ENCODE measurements around the gene HTR1A. TPM values are rescaled to one million over a fixed set of nuclear protein-coding genes. Genes with fewer than 3 reads are reported as not detected.

HTR1A gene
- polyA plus RNA-seq, 1 of the 3 experiments (the other 2 are of a cell fraction), result not detected

GRCh38 chr5:63928451-63928850, 33.8 kb downstream of the HTR1A start:
- POLR2A ChIA-PET, result no interaction called here
- Histone ChIP-seq H3K9me3 (no peaks in the 10 kb centered on the region), H3K9me2 (no peaks in the 10 kb centered on the region), H3K4me2 (no peak overlapping the region), H3K9ac (no peak overlapping the region), H3F3A (replicated peaks; ENCODE audit: insufficient read depth) (no peaks in the 10 kb centered on the region), H3K27ac (ENCODE audit: low read depth in 2 of 2, low read length in 1 of 2) (no peak overlapping the region), H3K4me1 (ENCODE audit: control insufficient read depth in 1 of 2, insufficient read depth in 2 of 2, low read depth in 1 of 2, low read length in 1 of 2) (no peaks in the 10 kb centered on the region), H3K36me3 (replicated peaks in 1 of 2; ENCODE audit: control insufficient read depth in 1 of 2, insufficient read depth in 2 of 2, low read length in 1 of 2) (no peaks in the 10 kb centered on the region), H3K27me3 (ENCODE audit: insufficient read depth) (no peaks in the 10 kb centered on the region), H3K79me2 (ENCODE audit: insufficient read depth) (no peaks in the 10 kb centered on the region), H4K20me1 (ENCODE audit: insufficient read depth) (no peaks in the 10 kb centered on the region), H2AFZ (ENCODE audit: low read depth) (no peak overlapping the region), H3K4me3 (ENCODE audit: low read depth in 2 of 2, low read length in 1 of 2) (no peak overlapping the region)
- TF ChIP-seq PBX3 (IDR thresholded peaks at IDR 0.05) (no peak), FOXJ3 (CRISPR knock-in tag; IDR thresholded peaks at IDR 0.05) (no peak), RCOR1 (IDR thresholded peaks at IDR 0.05; ENCODE audit: low read length) (no peak), FOSL2 (IDR thresholded peaks at IDR 0.05; ENCODE audit: borderline replicate concordance, low read depth) (no peak), YY1 (IDR thresholded peaks at IDR 0.05; ENCODE audit: low read depth) (no peak), RXRA (IDR thresholded peaks at IDR 0.05; ENCODE audit: borderline replicate concordance, low read depth) (no peak), GABPA (IDR thresholded peaks at IDR 0.05; ENCODE audit: low read depth) (no peak), REST (IDR thresholded peaks at IDR 0.05; ENCODE audit: low read depth, low read length) (no peak)
- CTCF ChIA-PET, result interaction anchor here (0.7 kb wide), 1 partner anchor 135 kb away, joined by 3 read pairs; no protein-coding TSS in a partner anchor
- no peak for DNase-seq
- WGBS (ENCODE audit: low lambda C conversion rate), result 0% methylated on average over 3 of the region's 3 CpGs

GRCh38 chr5:63923914-63924313, 38.3 kb downstream of the HTR1A start:
- Histone ChIP-seq H3K9ac (no peak overlapping the region), H3K79me2 (ENCODE audit: insufficient read depth) (no peaks in the 10 kb centered on the region), H2AFZ (ENCODE audit: low read depth) (no peak overlapping the region), H3K4me1 (ENCODE audit: control insufficient read depth in 1 of 2, insufficient read depth in 2 of 2, low read depth in 1 of 2, low read length in 1 of 2) (no peaks in the 10 kb centered on the region), H3K4me3 (ENCODE audit: low read depth in 2 of 2, low read length in 1 of 2) (no peak overlapping the region), H3K27ac (ENCODE audit: low read depth in 2 of 2, low read length in 1 of 2) (no peak overlapping the region), H3F3A (replicated peaks; ENCODE audit: insufficient read depth) (no peaks in the 10 kb centered on the region), H4K20me1 (ENCODE audit: insufficient read depth) (no peaks in the 10 kb centered on the region), H3K27me3 (ENCODE audit: insufficient read depth) (no peaks in the 10 kb centered on the region), H3K9me2 (no peaks in the 10 kb centered on the region), H3K4me2 (no peak overlapping the region), H3K36me3 (replicated peaks in 1 of 2; ENCODE audit: control insufficient read depth in 1 of 2, insufficient read depth in 2 of 2, low read length in 1 of 2) (no peaks in the 10 kb centered on the region), H3K9me3 (no peaks in the 10 kb centered on the region)
- no peak for DNase-seq
- TF ChIP-seq EZH2phosphoT487 (IDR thresholded peaks at IDR 0.05; ENCODE audit: borderline replicate concordance, low read depth) (no peak), YY1 (IDR thresholded peaks at IDR 0.05; ENCODE audit: low read depth) (no peak), FOXJ3 (CRISPR knock-in tag; IDR thresholded peaks at IDR 0.05) (no peak), TEAD4 (IDR thresholded peaks at IDR 0.05; ENCODE audit: borderline replicate concordance, insufficient read depth) (no peak), FOSL2 (IDR thresholded peaks at IDR 0.05; ENCODE audit: borderline replicate concordance, low read depth) (no peak), RXRA (IDR thresholded peaks at IDR 0.05; ENCODE audit: borderline replicate concordance, low read depth) (no peak), CTCF (IDR thresholded peaks at IDR 0.05) (no peak), MAX (IDR thresholded peaks at IDR 0.05; ENCODE audit: low read depth) (no peak), EP300 (IDR thresholded peaks at IDR 0.05; ENCODE audit: borderline replicate concordance in 1 of 2, low read depth in 1 of 2, low read length in 1 of 2) (no peak), ELF1 (IDR thresholded peaks at IDR 0.05) (no peak), MEF2A (IDR thresholded peaks at IDR 0.05; ENCODE audit: borderline replicate concordance, low read depth) (no peak)
- ChIA-PET CTCF (no interaction called here), POLR2A (no interaction called here)
- WGBS (ENCODE audit: low lambda C conversion rate), result 0% methylated on average over 3 of the region's 3 CpGs

Data from SK-N-SH (cell line).